Mesendoderm (in vitro differentiated cells): ENCODE measurements around the gene SPECC1L.
"Not testable (repeated sequence)": the region's sequence is repeated elsewhere in the genome, so short reads cannot be mapped to it uniquely, and the experiment has no call there.

Source experiments
- DNase-seq: peaks from one replicate; pipeline ENCODE4 v3.0.0; 2013
- H2AK5ac ChIP-seq: 2 replicates; pipeline ENCODE4 v1.6.1; 2013; ENCODE audit warnings: low read length, inconsistent platforms
- H2BK120ac ChIP-seq: 2 replicates; pipeline ENCODE4 v1.6.1; 2013; ENCODE audit warnings: low read depth, mild to moderate bottlenecking, low read length, moderate library complexity, mixed read lengths
- H2BK15ac ChIP-seq: replicated peaks from 2 replicates; pipeline ENCODE4 v1.6.1; 2013; ENCODE audit warnings: low read depth, mild to moderate bottlenecking, moderate library complexity
- H2BK5ac ChIP-seq: 2 replicates; pipeline ENCODE4 v1.6.1; 2013; ENCODE audit warnings: low read length, inconsistent platforms
- H3K18ac ChIP-seq: 2 replicates; pipeline ENCODE4 v1.6.1; 2013; ENCODE audit warnings: mild to moderate bottlenecking, low read length, mixed read lengths
- H3K23ac ChIP-seq: one replicate; pipeline ENCODE4 v1.6.1; 2013; ENCODE audit warnings: low read length
- H3K27ac ChIP-seq: 2 replicates; pipeline ENCODE4 v1.5.1; 2013; ENCODE audit warnings: low read depth, mild to moderate bottlenecking, inconsistent platforms, low read length, moderate library complexity
- H3K27me3 ChIP-seq: 2 replicates; pipeline ENCODE4 v1.6.1; 2013; ENCODE audit warnings: low read length, control low read depth, mild to moderate bottlenecking, inconsistent platforms; ENCODE audit not compliant: insufficient read depth, poor library complexity
- H3K36me3 ChIP-seq: 2 replicates; pipeline ENCODE4 v1.6.1; 2013; ENCODE audit warnings: low read length, inconsistent platforms; ENCODE audit not compliant: control insufficient read depth, insufficient read depth
- H3K4ac ChIP-seq: one replicate; pipeline ENCODE4 v1.6.1; 2013; ENCODE audit warnings: low read depth, mild to moderate bottlenecking, low read length, moderate library complexity
- H3K4me1 ChIP-seq: 2 replicates; pipeline ENCODE4 v1.6.1; 2013; ENCODE audit warnings: low read depth, low read length, inconsistent platforms; ENCODE audit not compliant: control insufficient read depth
- H3K4me2 ChIP-seq: 2 replicates; pipeline ENCODE4 v1.6.1; 2013; ENCODE audit warnings: low read length
- H3K4me3 ChIP-seq: 2 replicates; pipeline ENCODE4 v1.5.1; 2013; ENCODE audit warnings: mild to moderate bottlenecking, low read length
- H3K56ac ChIP-seq: one replicate; pipeline ENCODE4 v1.6.1; 2013; ENCODE audit warnings: low read length
- H3K79me1 ChIP-seq: 2 replicates; pipeline ENCODE4 v1.6.1; 2013; ENCODE audit warnings: low read length, inconsistent platforms
- H3K79me2 ChIP-seq: 2 replicates; pipeline ENCODE4 v1.6.1; 2013; ENCODE audit warnings: mild to moderate bottlenecking, low read length; ENCODE audit not compliant: control insufficient read depth, insufficient read depth
- H3K9ac ChIP-seq: 2 replicates; pipeline ENCODE4 v1.6.1; 2013; ENCODE audit warnings: low read length, inconsistent platforms
- H4K5ac ChIP-seq: one replicate; pipeline ENCODE4 v1.6.1; 2013; ENCODE audit warnings: low read length
- H4K8ac ChIP-seq: one replicate; pipeline ENCODE4 v1.6.1; 2013; ENCODE audit warnings: low read depth, mild to moderate bottlenecking, control low read depth, low read length, moderate library complexity
- WGBS: extraction: QIAGEN DNeasy Blood & Tissue Kit; methylation state at CpG from one replicate; pipeline ENCODE4 v1.1.7; 2013; ENCODE audit warnings: low lambda C conversion rate, missing lambda C conversion rate; ENCODE audit not compliant: insufficient coverage; ENCODE audit errors: extremely low coverage; 5-methylcytosine and 5-hydroxymethylcytosine counted together

The SPECC1L gene

GRCh38 chr22:24315367-24315966, 44.8 kb downstream of the SPECC1L start:
- Histone ChIP-seq H3K4me2 (no peak overlapping the region), H3K36me3 (peaks cover 2% of the 10 kb centered on the region), H3K79me2 (no peaks in the 10 kb centered on the region), H2BK120ac (no peak overlapping the region), H3K4ac (no peak overlapping the region), H2AK5ac (no peak overlapping the region), H2BK5ac (no peak overlapping the region), H2BK15ac (no peak overlapping the region), H4K8ac (no peak overlapping the region), H4K5ac (no peak overlapping the region), H3K27me3 (no peaks in the 10 kb centered on the region), H3K56ac (no peak overlapping the region), H3K4me1 (no peaks in the 10 kb centered on the region), H3K27ac (no peak overlapping the region), H3K79me1 (peaks cover 2% of the 10 kb centered on the region), H3K23ac (no peak overlapping the region), H3K18ac (no peak overlapping the region), H3K9ac (no peak overlapping the region), H3K4me3 (no peak overlapping the region)
- WGBS, result no CpG with 5 or more reads among the region's 2 CpGs
- DNase-seq, result no peak

GRCh38 chr22:24316264-24316663, 45.6 kb downstream of the SPECC1L start:
- not testable (repeated sequence) for H4K5ac ChIP-seq, H4K8ac ChIP-seq, H3K18ac ChIP-seq, H2BK5ac ChIP-seq, DNase-seq, H3K4ac ChIP-seq, H2BK15ac ChIP-seq, H3K36me3 ChIP-seq, H2BK120ac ChIP-seq, H3K4me2 ChIP-seq, H3K56ac ChIP-seq, H3K27me3 ChIP-seq, H3K4me1 ChIP-seq, H3K23ac ChIP-seq, H3K9ac ChIP-seq, H3K79me2 ChIP-seq, H3K79me1 ChIP-seq, H3K27ac ChIP-seq, H3K4me3 ChIP-seq, H2AK5ac ChIP-seq
- WGBS, result no CpG with 5 or more reads among the region's 6 CpGs

- WGBS, result no CpG with 5 or more reads among the region's 30 CpGs
- H2BK120ac ChIP-seq, result not testable (repeated sequence)
These were observed 46.9 kb downstream of the SPECC1L start for GRCh38 chr22:24317511-24317910.

GRCh38 chr22:24319451-24319850, 48.8 kb downstream of the SPECC1L start:
- H3K27ac ChIP-seq, result no peak overlapping the region

More at GRCh38 chr22:24317511-24317910, 46.9 kb downstream of the SPECC1L start:
- H3K4ac ChIP-seq, H3K9ac ChIP-seq, H2BK15ac ChIP-seq, H2AK5ac ChIP-seq, H3K4me2 ChIP-seq, H3K79me2 ChIP-seq, H3K56ac ChIP-seq, H3K36me3 ChIP-seq, H3K4me1 ChIP-seq, H3K27ac ChIP-seq, H3K79me1 ChIP-seq, H4K8ac ChIP-seq, H3K27me3 ChIP-seq, H2BK5ac ChIP-seq, H4K5ac ChIP-seq, H3K4me3 ChIP-seq, H3K23ac ChIP-seq, DNase-seq, H3K18ac ChIP-seq: not testable (repeated sequence)

GRCh38 chr22:24321999-24322398, 51.4 kb downstream of the SPECC1L start:
- no peak overlapping the region for H3K9ac ChIP-seq
- no peak overlapping the region for H3K56ac ChIP-seq
- H2AK5ac ChIP-seq, result no peak overlapping the region
- H4K5ac ChIP-seq, result no peak overlapping the region
- WGBS, result no CpG with 5 or more reads among the region's 13 CpGs
- no peak overlapping the region for H2BK15ac ChIP-seq
- peaks cover 2% of the 10 kb centered on the region for H3K79me1 ChIP-seq
- H3K36me3 ChIP-seq, result no peaks in the 10 kb centered on the region
- DNase-seq, result no peak
- H4K8ac ChIP-seq, result no peak overlapping the region
- no peak overlapping the region for H3K4me3 ChIP-seq
- H3K27me3 ChIP-seq, result no peaks in the 10 kb centered on the region
- no peak overlapping the region for H3K27ac ChIP-seq
- H3K23ac ChIP-seq, result no peak overlapping the region
- no peak overlapping the region for H3K4me2 ChIP-seq
- H2BK5ac ChIP-seq, result no peak overlapping the region
- no peaks in the 10 kb centered on the region for H3K4me1 ChIP-seq
- H3K4ac ChIP-seq, result no peak overlapping the region
- H3K79me2 ChIP-seq, result no peaks in the 10 kb centered on the region
- no peak overlapping the region for H2BK120ac ChIP-seq
- no peak overlapping the region for H3K18ac ChIP-seq

More at GRCh38 chr22:24319451-24319850, 48.8 kb downstream of the SPECC1L start:
- no peak overlapping the region for H3K9ac ChIP-seq
- H3K4me2 ChIP-seq, result no peak overlapping the region
- H2AK5ac ChIP-seq, result no peak overlapping the region
- H3K36me3 ChIP-seq, result peaks cover 2% of the 10 kb centered on the region
- DNase-seq, result no peak
- no peaks in the 10 kb centered on the region for H3K4me1 ChIP-seq
- no peak overlapping the region for H3K4me3 ChIP-seq
- H3K4ac ChIP-seq, result no peak overlapping the region
- H4K5ac ChIP-seq, result no peak overlapping the region
- H4K8ac ChIP-seq, result no peak overlapping the region
- H3K79me2 ChIP-seq, result no peaks in the 10 kb centered on the region
- H3K18ac ChIP-seq, result no peak overlapping the region
- H3K56ac ChIP-seq, result no peak overlapping the region
- H2BK120ac ChIP-seq, result no peak overlapping the region
- peaks cover 2% of the 10 kb centered on the region for H3K79me1 ChIP-seq
- H2BK15ac ChIP-seq, result no peak overlapping the region
- no peaks in the 10 kb centered on the region for H3K27me3 ChIP-seq
- H3K23ac ChIP-seq, result no peak overlapping the region
- no peak overlapping the region for H2BK5ac ChIP-seq
- no CpG with 5 or more reads among the region's 3 CpGs for WGBS

- Histone ChIP-seq H3K79me1 (peaks cover 2% of the 10 kb centered on the region), H3K9ac (no peak overlapping the region), H3K18ac (no peak overlapping the region), H4K5ac (no peak overlapping the region), H2BK15ac (no peak overlapping the region), H4K8ac (no peak overlapping the region), H2BK120ac (no peak overlapping the region), H3K4me3 (no peak overlapping the region), H3K27me3 (no peaks in the 10 kb centered on the region), H3K79me2 (no peaks in the 10 kb centered on the region), H3K27ac (no peak overlapping the region), H3K23ac (no peak overlapping the region), H3K36me3 (no peaks in the 10 kb centered on the region), H3K4me2 (no peak overlapping the region), H2BK5ac (no peak overlapping the region), H3K4me1 (no peaks in the 10 kb centered on the region), H2AK5ac (no peak overlapping the region), H3K56ac (no peak overlapping the region), H3K4ac (no peak overlapping the region)
- no CpG with 5 or more reads among the region's 6 CpGs for WGBS
- no peak for DNase-seq
These were observed 51.9 kb downstream of the SPECC1L start for GRCh38 chr22:24322522-24322921.
